ENCODE results near the gene PRRC1. TPM values are rescaled to one million over a fixed set of nuclear protein-coding genes. Genes with fewer than 3 reads are reported as not detected.

The PRRC1 gene
- total RNA-seq, 1 donor from 2014 or later, result 39.5 TPM

GRCh38 chr5:127498548-127498947, 18.9 kb upstream of the PRRC1 start:
- no peak overlapping the region for H3K4me3 ChIP-seq
- intact Hi-C loops (cut with DNase I), result loop anchor here (10.0 kb wide), 1 partner anchor 844 kb away; no protein-coding TSS in a partner anchor
- no peaks in the 10 kb centered on the region for H3K4me1 ChIP-seq
- no peaks in the 10 kb centered on the region for H3K36me3 ChIP-seq
- TF ChIP-seq CTCF (IDR thresholded peaks at IDR 0.05), result no peak
- DNase-seq (ENCODE audit: low spot score in 2 of 2), result no peak
- no peaks in the 10 kb centered on the region for H3K9me3 ChIP-seq
- no peaks in the 10 kb centered on the region for H3K27me3 ChIP-seq
- no peak overlapping the region for H3K27ac ChIP-seq

- intact Hi-C loops (cut with DNase I), result no loop called here
- no peak for TF ChIP-seq CTCF (IDR thresholded peaks at IDR 0.05)
- Histone ChIP-seq H3K4me1 (no peaks in the 10 kb centered on the region), H3K9me3 (no peaks in the 10 kb centered on the region), H3K36me3 (no peaks in the 10 kb centered on the region), H3K4me3 (no peak overlapping the region), H3K27me3 (no peaks in the 10 kb centered on the region), H3K27ac (no peak overlapping the region)
- DNase-seq (ENCODE audit: low spot score in 2 of 2), result no peak
Measured at GRCh38 chr5:127505905-127506304, 11.5 kb upstream of the PRRC1 start.

- no peak for TF ChIP-seq CTCF (IDR thresholded peaks at IDR 0.05)
- DNase-seq (ENCODE audit: low spot score in 2 of 2), result no peak
- H3K9me3 ChIP-seq, result no peaks in the 10 kb centered on the region
- no peaks in the 10 kb centered on the region for H3K4me1 ChIP-seq
- no peaks in the 10 kb centered on the region for H3K27me3 ChIP-seq
- intact Hi-C loops (cut with DNase I), result no loop called here
- no peaks in the 10 kb centered on the region for H3K36me3 ChIP-seq
- H3K27ac ChIP-seq, result no peak overlapping the region
- no peak overlapping the region for H3K4me3 ChIP-seq
Measured at GRCh38 chr5:127506616-127507015, 10.8 kb upstream of the PRRC1 start.

GRCh38 chr5:127508644-127509373, 8.6 kb upstream of the PRRC1 start:
- no peak for TF ChIP-seq CTCF (IDR thresholded peaks at IDR 0.05)
- DNase-seq (ENCODE audit: low spot score in 2 of 2), result no peak
- Histone ChIP-seq H3K27me3 (no peaks in the 10 kb centered on the region), H3K4me1 (no peaks in the 10 kb centered on the region), H3K9me3 (no peaks in the 10 kb centered on the region), H3K36me3 (no peaks in the 10 kb centered on the region), H3K4me3 (no peak overlapping the region), H3K27ac (no peak overlapping the region)
- intact Hi-C loops (cut with DNase I), result no loop called here

- Histone ChIP-seq H3K4me3 (no peak overlapping the region), H3K27ac (no peak overlapping the region), H3K27me3 (no peaks in the 10 kb centered on the region), H3K4me1 (no peaks in the 10 kb centered on the region), H3K36me3 (no peaks in the 10 kb centered on the region), H3K9me3 (no peaks in the 10 kb centered on the region)
- no peak for TF ChIP-seq CTCF (IDR thresholded peaks at IDR 0.05)
- intact Hi-C loops (cut with DNase I), result no loop called here
- no peak for DNase-seq (ENCODE audit: low spot score in 2 of 2)
Measured at GRCh38 chr5:127513408-127513970, 4.0 kb upstream of the PRRC1 start.
